ENCODE results near the gene DTNBP1. TPM values are rescaled to one million over a fixed set of nuclear protein-coding genes. Genes with fewer than 3 reads are reported as not detected.

Gene DTNBP1
- total RNA-seq, 1 donor from 2014 or later: 5.6 TPM

DNA sequence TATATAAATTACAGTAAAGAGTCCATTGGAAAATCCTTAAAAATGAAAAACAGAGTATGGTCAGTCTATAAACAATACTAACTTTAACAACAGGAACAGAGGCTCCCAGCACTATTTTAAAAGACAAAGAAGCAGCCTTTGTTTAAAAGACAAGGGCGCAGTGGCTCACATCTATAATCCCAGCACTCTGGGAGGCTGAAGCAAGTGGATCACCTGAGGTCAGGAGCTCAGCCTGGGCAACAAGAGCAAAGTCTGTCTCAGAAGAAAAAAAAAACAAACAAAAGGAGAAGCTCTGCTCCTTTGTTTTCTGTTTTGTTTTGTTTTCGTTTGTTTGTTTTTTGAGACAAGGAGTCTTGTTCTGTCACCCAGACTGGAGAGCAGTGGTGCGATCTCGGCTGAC is 89.4 kb downstream of the DTNBP1 start:
- H3K4me1 ChIP-seq: peaks cover 0 to 5% of the 10 kb centered on the region in 2 donors
- TF ChIP-seq, protein P1, sequence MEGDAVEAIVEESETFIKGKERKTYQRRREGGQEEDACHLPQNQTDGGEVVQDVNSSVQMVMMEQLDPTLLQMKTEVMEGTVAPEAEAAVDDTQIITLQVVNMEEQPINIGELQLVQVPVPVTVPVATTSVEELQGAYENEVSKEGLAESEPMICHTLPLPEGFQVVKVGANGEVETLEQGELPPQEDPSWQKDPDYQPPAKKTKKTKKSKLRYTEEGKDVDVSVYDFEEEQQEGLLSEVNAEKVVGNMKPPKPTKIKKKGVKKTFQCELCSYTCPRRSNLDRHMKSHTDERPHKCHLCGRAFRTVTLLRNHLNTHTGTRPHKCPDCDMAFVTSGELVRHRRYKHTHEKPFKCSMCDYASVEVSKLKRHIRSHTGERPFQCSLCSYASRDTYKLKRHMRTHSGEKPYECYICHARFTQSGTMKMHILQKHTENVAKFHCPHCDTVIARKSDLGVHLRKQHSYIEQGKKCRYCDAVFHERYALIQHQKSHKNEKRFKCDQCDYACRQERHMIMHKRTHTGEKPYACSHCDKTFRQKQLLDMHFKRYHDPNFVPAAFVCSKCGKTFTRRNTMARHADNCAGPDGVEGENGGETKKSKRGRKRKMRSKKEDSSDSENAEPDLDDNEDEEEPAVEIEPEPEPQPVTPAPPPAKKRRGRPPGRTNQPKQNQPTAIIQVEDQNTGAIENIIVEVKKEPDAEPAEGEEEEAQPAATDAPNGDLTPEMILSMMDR (IDR thresholded peaks at IDR 0.05): no peak
- intact Hi-C loops (cut with DNase I): no loop called here
- no peaks in the 10 kb centered on the region for H3K27me3 ChIP-seq
- no peak for DNase-seq (ENCODE audit: low spot score in 2 of 2)
- H3K4me3 ChIP-seq: no peak overlapping the region
- no peaks in the 10 kb centered on the region for H3K9me3 ChIP-seq
- no peak overlapping the region for H3K27ac ChIP-seq
- H3K36me3 ChIP-seq: no peaks in the 10 kb centered on the region

DNA sequence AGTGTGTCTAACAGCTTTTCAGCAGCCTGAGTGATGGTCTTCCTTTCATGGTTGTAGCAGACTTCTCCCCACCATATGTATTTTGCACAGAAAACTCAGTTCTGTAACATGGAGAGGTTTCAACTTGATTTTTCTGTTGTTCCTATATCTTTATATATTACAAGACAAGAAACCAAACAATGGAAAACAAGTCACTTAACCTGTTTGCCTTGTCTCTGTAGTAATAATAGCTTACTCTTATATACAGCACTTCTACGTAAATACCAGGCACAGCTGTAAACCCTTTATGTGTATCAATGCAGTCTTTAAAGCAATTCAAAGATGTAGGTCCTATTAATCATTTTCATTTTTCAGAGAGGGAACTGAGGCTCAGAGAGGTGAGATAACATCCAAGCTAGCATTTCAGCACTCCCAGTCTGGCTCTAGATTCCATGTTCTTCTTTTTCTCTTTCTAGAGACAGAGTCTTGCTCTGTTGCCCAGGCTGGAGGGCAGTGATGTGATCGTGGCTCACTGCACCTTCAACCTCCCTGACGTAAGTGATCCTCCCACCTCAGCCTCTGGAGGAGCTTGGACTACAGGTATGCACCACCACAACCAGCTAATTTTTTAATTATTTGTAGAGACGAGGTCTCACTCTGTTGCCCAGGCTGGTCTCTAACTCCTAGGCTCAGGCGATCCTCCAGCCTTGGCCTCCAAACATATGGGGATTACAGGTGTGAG is 90.4 kb downstream of the DTNBP1 start:
- H3K36me3 ChIP-seq: no peaks in the 10 kb centered on the region
- no peaks in the 10 kb centered on the region for H3K9me3 ChIP-seq
- no peaks in the 10 kb centered on the region for H3K4me1 ChIP-seq
- no peaks in the 10 kb centered on the region for H3K27me3 ChIP-seq
- no peak for DNase-seq (ENCODE audit: low spot score in 2 of 2)
- intact Hi-C loops (cut with DNase I): no loop called here
- no peak overlapping the region for H3K4me3 ChIP-seq
- H3K27ac ChIP-seq: no peak overlapping the region
- TF ChIP-seq, protein P1 (IDR thresholded peaks at IDR 0.05): no peak

DNA sequence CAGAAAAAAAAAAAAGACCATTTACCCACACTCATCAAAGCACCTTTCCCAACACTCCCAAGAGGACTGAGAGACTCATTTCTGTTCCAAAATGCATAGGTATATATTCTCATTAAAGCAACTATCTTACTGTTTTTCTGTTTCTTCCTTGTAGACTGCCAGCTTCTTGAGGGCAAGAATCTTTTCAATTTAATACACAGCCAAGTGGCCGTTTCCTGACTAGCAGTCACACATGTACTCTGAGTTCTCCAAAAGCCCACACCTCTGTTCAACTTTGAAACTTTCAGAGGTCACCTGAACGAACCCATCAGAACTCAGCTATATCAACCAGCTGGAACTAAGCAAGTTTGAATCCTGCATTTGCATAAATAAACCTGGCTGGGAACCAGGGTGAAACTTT is 92.7 kb downstream of the DTNBP1 start:
- Histone ChIP-seq H3K27me3 (no peaks in the 10 kb centered on the region), H3K9me3 (no peaks in the 10 kb centered on the region), H3K4me3 (no peak overlapping the region), H3K36me3 (no peaks in the 10 kb centered on the region), H3K4me1 (no peaks in the 10 kb centered on the region), H3K27ac (no peak overlapping the region)
- TF ChIP-seq, protein P1 (IDR thresholded peaks at IDR 0.05): no peak
- intact Hi-C loops (cut with DNase I): no loop called here
- no peak for DNase-seq (ENCODE audit: low spot score in 2 of 2)

DNA sequence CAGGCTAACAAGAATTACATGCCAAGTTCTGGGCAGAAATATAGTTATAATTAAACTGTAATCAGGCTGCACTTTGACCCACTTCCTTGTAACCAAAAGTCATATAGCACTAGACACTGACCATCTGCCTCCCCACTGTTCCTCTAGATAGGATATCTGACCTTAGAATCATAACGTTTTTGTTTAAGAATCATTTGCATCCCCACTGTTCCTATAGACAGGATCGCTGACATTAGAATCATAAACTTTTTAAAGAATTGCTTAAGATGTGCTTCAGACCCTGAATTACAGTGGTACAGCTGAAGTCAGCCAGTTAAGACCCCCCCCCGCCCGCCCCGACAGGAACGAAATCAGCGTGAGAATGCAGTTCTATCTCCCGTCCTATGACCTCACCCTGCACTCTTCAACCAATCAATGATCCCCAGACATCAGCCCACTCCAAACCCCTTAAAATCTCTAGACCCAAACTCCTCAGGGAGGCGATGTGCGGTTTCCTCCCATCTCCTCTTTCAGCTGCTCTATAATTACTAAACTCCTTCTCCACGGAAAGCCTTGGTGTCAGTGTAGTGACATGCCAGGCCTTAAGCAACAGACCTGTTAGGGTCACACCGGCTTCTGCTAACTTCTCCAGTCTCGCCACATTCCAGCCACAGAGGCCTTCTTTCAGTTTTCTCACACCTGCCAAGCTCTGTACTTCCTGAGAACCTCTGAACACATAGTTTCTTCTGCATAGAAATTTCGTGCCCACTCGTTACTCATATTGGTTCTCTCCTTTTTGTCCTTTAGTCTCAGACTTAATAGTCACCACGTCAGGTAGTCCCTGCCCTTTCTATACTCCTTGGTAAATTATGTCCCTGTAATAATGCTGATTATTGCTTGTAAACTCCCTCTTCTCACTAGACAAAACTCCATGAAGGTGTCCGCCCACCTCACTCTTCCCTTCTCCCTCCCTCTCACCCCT is 93.5 kb downstream of the DTNBP1 start:
- DNase-seq (ENCODE audit: low spot score in 2 of 2): no peak
- Histone ChIP-seq H3K4me1 (no peaks in the 10 kb centered on the region), H3K27ac (no peak overlapping the region), H3K27me3 (no peaks in the 10 kb centered on the region), H3K9me3 (no peaks in the 10 kb centered on the region), H3K36me3 (no peaks in the 10 kb centered on the region), H3K4me3 (no peak overlapping the region)
- intact Hi-C loops (cut with DNase I): no loop called here
- TF ChIP-seq, protein P1 (IDR thresholded peaks at IDR 0.05): no peak

DNA sequence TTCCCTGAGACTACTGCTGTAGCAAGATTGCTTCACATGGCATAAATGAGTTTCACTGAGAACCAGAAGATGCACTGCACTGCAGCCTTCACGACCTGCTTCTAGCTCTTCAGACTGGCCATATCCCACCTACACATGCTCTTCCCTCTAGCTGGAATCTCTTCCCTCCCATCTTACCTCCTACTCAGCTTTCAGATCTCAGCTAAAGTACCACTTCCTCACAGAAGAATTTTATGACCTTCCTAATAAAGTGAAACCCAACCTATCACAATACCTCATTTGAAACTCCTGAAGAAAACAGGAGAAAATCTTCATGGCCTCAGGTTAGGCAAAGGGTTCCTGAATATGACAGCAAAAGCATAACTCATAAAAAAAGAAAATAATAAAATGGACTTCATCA is 99.9 kb downstream of the DTNBP1 start:
- no peak for DNase-seq (ENCODE audit: low spot score in 2 of 2)
- intact Hi-C loops (cut with DNase I): no loop called here
- Histone ChIP-seq H3K36me3 (no peaks in the 10 kb centered on the region), H3K4me1 (no peaks in the 10 kb centered on the region), H3K4me3 (no peak overlapping the region), H3K27me3 (no peaks in the 10 kb centered on the region), H3K27ac (no peak overlapping the region), H3K9me3 (no peaks in the 10 kb centered on the region)
- TF ChIP-seq, protein P1 (IDR thresholded peaks at IDR 0.05): no peak

Data from ascending aorta (tissue), 2 donors.